ENCODE data around the gene SLC6A3. TPM values are rescaled to one million over a fixed set of nuclear protein-coding genes. Genes with fewer than 3 reads are reported as not detected.
A peak's percentile ranks its signal among the peaks of the same experiment; 100 is the strongest.

Gene SLC6A3
- total RNA-seq, 2 experiments from 2014 or later: not detected

DNA sequence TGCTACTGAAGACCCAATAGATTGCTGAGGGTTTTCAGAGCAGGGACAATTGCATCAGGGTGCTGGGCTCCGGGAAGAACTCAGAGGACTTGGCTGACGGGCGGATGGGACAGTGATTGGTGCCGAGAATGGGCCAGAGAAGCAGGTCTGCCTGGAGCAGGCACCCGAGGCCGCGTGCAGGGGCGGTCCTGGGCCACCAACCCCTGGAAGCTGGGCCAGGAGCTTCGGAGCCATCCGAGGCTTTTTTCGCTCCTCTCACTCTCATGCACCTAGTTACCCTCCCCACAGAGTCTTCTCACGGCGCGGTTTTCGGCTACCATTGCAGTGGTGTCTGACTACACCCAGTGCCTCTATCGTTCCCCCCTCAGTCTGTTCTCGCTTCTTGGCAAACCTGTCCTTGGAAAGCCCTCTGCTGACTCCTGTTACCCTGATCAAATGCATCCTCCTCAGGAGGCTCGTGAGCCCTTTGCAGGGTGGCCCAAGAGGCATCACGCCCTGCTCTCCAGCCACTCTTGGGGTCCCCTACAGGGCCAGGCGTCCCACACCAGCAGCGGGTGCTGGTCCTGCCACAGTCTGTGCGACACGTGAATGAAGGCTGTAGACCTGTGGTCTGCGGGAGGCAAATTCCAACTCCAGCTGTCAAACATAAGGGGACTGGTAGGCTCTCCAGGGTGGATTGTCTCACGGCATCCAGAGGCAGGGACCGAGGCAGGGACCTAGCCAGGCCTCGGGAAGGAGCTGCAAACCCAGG lies 99.2 kb downstream of the SLC6A3 start:
- H3K36me3 Mint-ChIP-seq (ENCODE audit: low read depth): peaks cover 19% of the 10 kb centered on the region
- ChIA-PET CTCF (interaction anchor here (1.3 kb wide), 1 partner anchor 122 kb away, joined by 3 read pairs; no protein-coding TSS in a partner anchor), POLR2A (interaction anchor here (0.5 to 1.7 kb wide), 6 partner anchors 29 to 289 kb away, joined by 3 to 9 read pairs (median 3); partner anchors contain the start of gene TERT)
- DNase-seq: no peak
- no peaks in the 10 kb centered on the region for H3K27me3 Mint-ChIP-seq
- TF ChIP-seq, protein P1, sequence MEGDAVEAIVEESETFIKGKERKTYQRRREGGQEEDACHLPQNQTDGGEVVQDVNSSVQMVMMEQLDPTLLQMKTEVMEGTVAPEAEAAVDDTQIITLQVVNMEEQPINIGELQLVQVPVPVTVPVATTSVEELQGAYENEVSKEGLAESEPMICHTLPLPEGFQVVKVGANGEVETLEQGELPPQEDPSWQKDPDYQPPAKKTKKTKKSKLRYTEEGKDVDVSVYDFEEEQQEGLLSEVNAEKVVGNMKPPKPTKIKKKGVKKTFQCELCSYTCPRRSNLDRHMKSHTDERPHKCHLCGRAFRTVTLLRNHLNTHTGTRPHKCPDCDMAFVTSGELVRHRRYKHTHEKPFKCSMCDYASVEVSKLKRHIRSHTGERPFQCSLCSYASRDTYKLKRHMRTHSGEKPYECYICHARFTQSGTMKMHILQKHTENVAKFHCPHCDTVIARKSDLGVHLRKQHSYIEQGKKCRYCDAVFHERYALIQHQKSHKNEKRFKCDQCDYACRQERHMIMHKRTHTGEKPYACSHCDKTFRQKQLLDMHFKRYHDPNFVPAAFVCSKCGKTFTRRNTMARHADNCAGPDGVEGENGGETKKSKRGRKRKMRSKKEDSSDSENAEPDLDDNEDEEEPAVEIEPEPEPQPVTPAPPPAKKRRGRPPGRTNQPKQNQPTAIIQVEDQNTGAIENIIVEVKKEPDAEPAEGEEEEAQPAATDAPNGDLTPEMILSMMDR (IDR thresholded peaks at IDR 0.05): no peak
- intact Hi-C loops (cut with micrococcal nuclease): no loop called here
- peak overlapping the region; percentile 68 for H3K27ac Mint-ChIP-seq
- H3K9me3 Mint-ChIP-seq: no peaks in the 10 kb centered on the region
- peaks cover 21% of the 10 kb centered on the region for H3K4me1 Mint-ChIP-seq (ENCODE audit: low read depth)
- ATAC-seq: no peak
- H3K4me3 Mint-ChIP-seq: peak overlapping the region; percentile 80

DNA sequence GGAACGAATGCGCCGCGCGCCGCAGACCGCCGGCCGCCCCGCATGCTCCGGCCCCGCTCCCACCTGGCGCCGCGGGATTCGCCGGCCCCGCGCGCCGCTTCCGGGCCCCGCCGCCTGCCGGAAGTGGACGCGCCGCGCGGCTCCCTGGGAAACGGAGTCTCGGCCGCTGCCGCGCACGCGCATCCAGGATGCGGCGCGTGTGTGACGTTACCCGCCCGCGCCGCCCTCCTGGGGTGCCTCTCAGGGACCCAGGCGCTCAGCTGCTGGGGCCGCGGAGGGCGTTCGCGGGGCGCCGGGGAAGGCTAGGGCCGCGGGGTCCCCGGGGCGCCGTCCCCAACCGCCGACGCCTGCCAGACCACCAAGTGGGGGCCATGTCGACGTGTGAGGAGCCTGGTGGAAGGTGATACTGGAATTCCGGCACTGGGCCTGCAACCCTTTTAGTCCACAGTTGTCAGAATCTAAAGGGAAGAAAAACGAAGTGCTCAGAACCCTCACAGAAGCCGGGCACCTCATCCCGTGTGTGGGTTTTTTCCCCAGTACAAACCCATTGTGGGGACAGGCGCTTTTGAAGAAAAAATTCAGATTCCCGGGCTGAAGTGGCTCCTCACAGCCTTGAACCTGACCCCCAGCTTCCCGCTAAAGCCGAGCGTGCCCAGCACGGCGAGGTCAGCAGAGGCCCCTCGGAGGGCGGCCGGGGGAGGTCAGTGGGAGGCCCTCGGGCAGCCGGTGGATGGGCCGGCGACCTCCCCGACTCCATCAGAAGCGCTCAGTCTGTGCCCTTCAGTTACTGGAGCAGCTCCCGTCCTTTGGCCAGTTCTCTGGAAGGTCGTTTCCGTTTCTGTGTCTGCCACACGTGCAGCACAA lies 100.0 kb downstream of the SLC6A3 start, which contains the start of gene CLPTM1L:
TSS of gene CLPTM1L (minus strand) at position 125 of the 864 bp plus-strand sequence. CDS start 258 bp downstream, outside the sequence.
- Mint-ChIP-seq H3K27ac (peak within 1 kb of the TSS; percentile 88), H3K4me1 (ENCODE audit: low read depth) (peaks cover 24% of the 10 kb centered on the region), H3K9me3 (no peaks in the 10 kb centered on the region), H3K4me3 (peak within 1 kb of the TSS; percentile 87), H3K27me3 (no peaks in the 10 kb centered on the region), H3K36me3 (ENCODE audit: low read depth) (peaks cover 23% of the 10 kb centered on the region)
- intact Hi-C loops (cut with micrococcal nuclease): no loop called here
- POLR2A ChIA-PET: interaction anchor here (0.7 to 1.7 kb wide), 9 partner anchors 10 to 455 kb away, joined by 3 to 9 read pairs (median 3); partner anchors contain the start of gene TERT
- CTCF ChIA-PET: interaction anchor here (1.2 kb wide), 1 partner anchor 300 kb away, joined by 3 read pairs; no protein-coding TSS in a partner anchor
- TF ChIP-seq, protein P1 (IDR thresholded peaks at IDR 0.05): no peak
- ATAC-seq: peak; percentile 97
- peak; percentile 91 for DNase-seq

DNA sequence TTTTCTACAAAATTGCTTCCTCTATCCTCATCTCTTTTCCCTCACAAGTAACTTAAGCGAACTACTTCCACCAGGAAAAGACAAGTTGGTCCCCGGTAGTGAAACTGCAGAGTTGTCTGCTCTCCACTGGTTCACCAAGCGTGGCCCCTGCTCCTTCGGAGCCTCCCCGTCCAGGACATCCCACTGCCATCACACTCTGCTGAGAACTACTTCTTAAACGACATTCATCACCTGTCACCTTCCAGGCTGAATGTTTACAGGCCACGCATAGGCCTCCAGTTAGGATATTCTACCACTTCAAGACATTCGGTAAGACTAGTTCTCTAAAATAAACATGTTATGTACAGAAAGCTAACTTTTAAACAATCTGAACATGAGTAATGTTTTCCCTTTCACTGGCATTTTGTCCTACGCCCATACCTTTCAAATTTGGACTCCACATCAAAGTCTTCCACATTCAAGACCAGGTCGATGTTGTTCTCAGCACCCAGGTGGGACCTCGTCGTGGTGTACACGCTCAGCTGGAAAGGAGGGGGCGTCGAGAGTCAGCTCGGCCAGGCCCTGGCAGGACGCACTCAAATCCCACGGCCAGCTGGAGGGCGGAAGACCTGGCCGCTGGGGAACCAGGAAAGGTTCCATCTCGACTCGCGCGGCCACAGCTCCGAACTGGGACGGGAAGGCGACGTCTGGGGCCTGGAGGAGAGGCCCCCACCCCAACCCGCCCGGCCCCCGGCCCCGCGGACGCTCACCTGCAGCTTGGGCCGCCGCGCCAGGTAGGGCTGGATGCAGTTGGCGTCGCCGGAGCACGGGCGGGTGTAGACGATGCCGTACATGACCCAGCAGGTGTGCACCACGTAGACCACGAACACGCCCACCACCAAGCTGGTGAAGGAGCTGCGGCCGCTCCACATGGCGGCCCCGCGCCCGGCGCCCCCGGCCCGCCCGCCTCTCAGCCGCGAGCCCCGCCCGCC lies 101.0 kb downstream of the SLC6A3 start:
- Mint-ChIP-seq H3K9me3 (no peaks in the 10 kb centered on the region), H3K4me1 (ENCODE audit: low read depth) (peaks cover 26% of the 10 kb centered on the region), H3K27ac (peak overlapping the region; percentile 88), H3K4me3 (peak overlapping the region; percentile 87), H3K27me3 (no peaks in the 10 kb centered on the region), H3K36me3 (ENCODE audit: low read depth) (peaks cover 25% of the 10 kb centered on the region)
- ChIA-PET POLR2A (interaction anchor here (0.7 to 1.7 kb wide), 7 partner anchors 9 to 456 kb away, joined by 3 to 9 read pairs (median 4); no protein-coding TSS in a partner anchor), CTCF (interaction anchor here (1.2 to 1.3 kb wide), 2 partner anchors 36 to 301 kb away, joined by 3 to 4 read pairs; no protein-coding TSS in a partner anchor)
- TF ChIP-seq, protein P1 (IDR thresholded peaks at IDR 0.05): no peak
- intact Hi-C loops (cut with micrococcal nuclease): no loop called here
- ATAC-seq (peak; percentile 7), DNase-seq (peak; percentile 42)

DNA sequence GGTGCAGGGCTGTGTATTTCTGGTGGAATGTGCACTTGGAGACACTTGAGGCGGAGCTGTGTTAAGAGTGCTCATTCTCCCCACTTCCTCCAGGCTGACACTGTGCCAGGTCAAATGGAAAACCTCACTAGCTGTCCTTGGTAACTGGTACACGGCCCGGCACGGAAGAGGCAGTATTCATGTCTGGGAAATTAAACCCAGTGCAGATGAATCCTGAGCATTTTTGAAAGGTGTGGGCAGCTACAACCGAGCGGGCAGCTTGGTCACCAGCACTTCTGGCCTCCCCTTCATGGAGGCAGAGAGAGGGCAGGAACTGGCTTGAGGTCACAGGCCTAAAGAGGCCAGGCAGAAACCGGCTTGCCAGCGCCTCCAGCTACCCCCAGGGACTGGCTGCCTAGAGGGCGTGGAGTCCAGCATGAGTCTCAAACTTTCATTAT lies 101.9 kb downstream of the SLC6A3 start:
- Mint-ChIP-seq H3K9me3 (no peaks in the 10 kb centered on the region), H3K4me3 (peak overlapping the region; percentile 87), H3K27ac (no peak overlapping the region), H3K36me3 (ENCODE audit: low read depth) (peaks cover 27% of the 10 kb centered on the region), H3K27me3 (no peaks in the 10 kb centered on the region), H3K4me1 (ENCODE audit: low read depth) (peaks cover 26% of the 10 kb centered on the region)
- ChIA-PET POLR2A (no interaction called here), CTCF (interaction anchor here (1.3 kb wide), 1 partner anchor 37 kb away, joined by 4 read pairs; no protein-coding TSS in a partner anchor)
- intact Hi-C loops (cut with micrococcal nuclease): no loop called here
- TF ChIP-seq, protein P1 (IDR thresholded peaks at IDR 0.05): no peak
- ATAC-seq (no peak), DNase-seq (no peak)

Other genes starting within 250 kb of the SLC6A3 start
- gene SLC6A19, start 243.8 kb downstream of the SLC6A3 start, total RNA-seq: not detected
- gene SLC6A18, start 220.1 kb downstream of the SLC6A3 start, total RNA-seq: not detected
- 10 to 100 TPM; 12.5 to 12.7 TPM for gene TERT, start 150.4 kb downstream of the SLC6A3 start, total RNA-seq
- gene CLPTM1L, start 100.3 kb downstream of the SLC6A3 start, total RNA-seq: 10 to 100 TPM; 51.4 to 56.2 TPM
- gene LPCAT1, start 78.5 kb upstream of the SLC6A3 start, total RNA-seq: 10 to 100 TPM; 37.2 to 43.6 TPM